Measurements from ENCODE around the gene ZFP36L2. TPM values are rescaled to one million over a fixed set of nuclear protein-coding genes. Genes with fewer than 3 reads are reported as not detected.
A peak's percentile ranks its signal among the peaks of the same experiment; 100 is the strongest.

Gene ZFP36L2
- polyA plus RNA-seq, 1 of the 3 experiments (the other 2 are of a cell fraction) = 18.4 TPM

DNA sequence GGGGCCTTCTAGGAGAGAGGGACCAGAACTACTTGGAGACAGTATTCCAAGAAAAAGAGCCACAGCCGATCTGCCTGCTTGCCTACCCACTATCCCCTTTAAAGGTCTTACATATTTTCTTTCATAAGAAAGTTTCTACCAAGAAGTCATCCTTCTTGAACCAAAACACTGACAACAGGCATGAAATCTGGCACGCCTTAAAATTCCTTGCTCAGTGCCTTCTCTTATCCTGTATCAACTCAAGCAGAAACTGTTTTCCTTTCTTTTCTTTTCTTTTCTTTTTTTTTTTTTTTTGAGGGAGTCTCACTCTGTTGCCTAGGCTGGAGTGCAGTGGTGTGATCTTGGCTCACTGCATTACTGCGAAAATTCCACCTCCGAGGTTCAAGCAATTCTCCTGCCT is 48.3 kb upstream of the ZFP36L2 start:
- 94% methylated on average over 4 of the region's 4 CpGs for WGBS (ENCODE audit: low lambda C conversion rate)
- CTCF ChIA-PET = interaction anchor here (0.6 to 4.8 kb wide), 6 partner anchors 9 to 210 kb away, joined by 3 to 45 read pairs (median 3); no protein-coding TSS in a partner anchor
- POLR2A ChIA-PET = no interaction called here

DNA sequence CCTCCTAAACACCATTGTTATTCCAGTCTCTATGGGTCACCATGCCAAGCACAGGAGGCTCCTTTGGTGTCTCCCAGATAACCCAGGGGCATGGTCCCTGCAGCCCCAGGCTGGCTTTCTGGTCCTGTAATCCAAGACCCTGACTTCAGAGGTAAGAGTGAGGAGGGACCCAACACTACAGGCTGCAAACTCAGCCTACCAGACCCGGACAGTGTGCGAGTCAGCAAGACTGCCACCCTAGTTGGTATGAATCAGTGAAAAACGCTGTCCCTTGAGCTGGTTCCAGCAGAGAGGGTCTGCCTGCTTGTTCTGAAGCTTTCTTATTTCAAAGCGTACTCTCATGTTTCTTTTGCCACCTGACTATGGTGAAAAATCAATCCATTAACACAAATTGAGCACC is 47.6 kb upstream of the ZFP36L2 start:
- Histone ChIP-seq H2AFZ (ENCODE audit: low read depth) (no peak overlapping the region), H3K27me3 (ENCODE audit: insufficient read depth) (no peaks in the 10 kb centered on the region), H3K4me1 (ENCODE audit: control insufficient read depth in 1 of 2, insufficient read depth in 2 of 2, low read depth in 1 of 2, low read length in 1 of 2) (peaks cover 49 to 71% of the 10 kb centered on the region in 2 experiments), H3K9me2 (no peaks in the 10 kb centered on the region), H3K9me3 (no peaks in the 10 kb centered on the region), H3K9ac (no peak overlapping the region), H3F3A (replicated peaks; ENCODE audit: insufficient read depth) (peaks cover 28% of the 10 kb centered on the region), H3K36me3 (replicated peaks in 1 of 2; ENCODE audit: control insufficient read depth in 1 of 2, insufficient read depth in 2 of 2, low read length in 1 of 2) (no peaks in the 10 kb centered on the region), H3K27ac (ENCODE audit: low read depth in 2 of 2, low read length in 1 of 2) (peak overlapping the region; percentile 36 to 55; a peak in 3 of 4 replicates), H3K4me3 (ENCODE audit: low read depth in 2 of 2, low read length in 1 of 2) (no peak overlapping the region), H3K79me2 (ENCODE audit: insufficient read depth) (no peaks in the 10 kb centered on the region), H4K20me1 (ENCODE audit: insufficient read depth) (no peaks in the 10 kb centered on the region), H3K4me2 (peak overlapping the region; percentile 46)
- POLR2A ChIA-PET = no interaction called here
- CTCF ChIA-PET = interaction anchor here (0.6 to 1.0 kb wide), 3 partner anchors 45 to 160 kb away, joined by 3 read pairs; no protein-coding TSS in a partner anchor
- no peak for DNase-seq
- TF ChIP-seq SIN3A (IDR thresholded peaks at IDR 0.05; ENCODE audit: borderline replicate concordance, low read depth, low read length) (no peak), FOSL2 (IDR thresholded peaks at IDR 0.05; ENCODE audit: borderline replicate concordance, low read depth) (peak; percentile 57; the same call in 1 of the 2 replicates), GABPA (IDR thresholded peaks at IDR 0.05; ENCODE audit: low read depth) (no peak), REST (IDR thresholded peaks at IDR 0.05; ENCODE audit: low read depth, low read length) (peak; percentile 76; the same call in 1 of the 2 replicates)
- 42% methylated on average over 4 of the region's 4 CpGs for WGBS (ENCODE audit: low lambda C conversion rate)

More for the DNA sequence above, 48.3 kb upstream of the ZFP36L2 start:
- H3F3A ChIP-seq (replicated peaks; ENCODE audit: insufficient read depth) = peaks cover 23% of the 10 kb centered on the region
- H3K36me3 ChIP-seq (replicated peaks in 1 of 2; ENCODE audit: control insufficient read depth in 1 of 2, insufficient read depth in 2 of 2, low read length in 1 of 2) = peaks cover 0 to 5% of the 10 kb centered on the region in 2 experiments
- TF ChIP-seq RCOR1 (IDR thresholded peaks at IDR 0.05; ENCODE audit: low read length) (no peak), TCF12 (IDR thresholded peaks at IDR 0.05) (no peak), SMC3 (IDR thresholded peaks at IDR 0.05; ENCODE audit: low read depth, low read length) (no peak), CTCF (IDR thresholded peaks at IDR 0.05) (no peak), CHD2 (IDR thresholded peaks at IDR 0.05; ENCODE audit: low read length, partially characterized antibody) (no peak), RXRA (IDR thresholded peaks at IDR 0.05; ENCODE audit: borderline replicate concordance, low read depth) (no peak), ELF1 (IDR thresholded peaks at IDR 0.05) (no peak), GATA2 (CRISPR knock-in tag; IDR thresholded peaks at IDR 0.05) (no peak), NRF1 (IDR thresholded peaks at IDR 0.05; ENCODE audit: low read depth, low read length) (no peak), GABPA (IDR thresholded peaks at IDR 0.05; ENCODE audit: low read depth) (no peak)
- peak overlapping the region in 1 of 2 experiments; percentile 55; a peak in 1 of 4 replicates for H3K27ac ChIP-seq (ENCODE audit: low read depth in 2 of 2, low read length in 1 of 2)
- no peaks in the 10 kb centered on the region for H3K9me3 ChIP-seq
- H3K27me3 ChIP-seq (ENCODE audit: insufficient read depth) = no peaks in the 10 kb centered on the region
- no peak overlapping the region for H2AFZ ChIP-seq (ENCODE audit: low read depth)
- H3K4me3 ChIP-seq (ENCODE audit: low read depth in 2 of 2, low read length in 1 of 2) = no peak overlapping the region
- no peaks in the 10 kb centered on the region for H3K79me2 ChIP-seq (ENCODE audit: insufficient read depth)
- 0 out of 2 replicates have a peak overlapping the region, but pooled peaks have one; percentile 46 for H3K4me2 ChIP-seq
- H3K9me2 ChIP-seq = no peaks in the 10 kb centered on the region
- H4K20me1 ChIP-seq (ENCODE audit: insufficient read depth) = no peaks in the 10 kb centered on the region
- H3K9ac ChIP-seq = no peak overlapping the region
- no peak for DNase-seq
- H3K4me1 ChIP-seq (ENCODE audit: control insufficient read depth in 1 of 2, insufficient read depth in 2 of 2, low read depth in 1 of 2, low read length in 1 of 2) = peaks cover 44 to 69% of the 10 kb centered on the region in 2 experiments
